Coronary artery (tissue), 2 donors: ENCODE data around the gene SERPINI2.

Experiments
- DNase-seq: peaks from one replicate; pipeline ENCODE4 v3.0.0-alpha.2; 2017; ENCODE audit warnings: low spot score
- H3K27ac ChIP-seq, 2 donors: fragments of 200-600 bp; sonication (generic); one replicate each; pipeline ENCODE4 v1.5.1; 2016 to 2019
- H3K4me3 ChIP-seq: fragments of 200-600 bp; sonication (generic); 2 replicates; pipeline ENCODE4 v1.5.1; 2016; ENCODE audit warnings: mild to moderate bottlenecking, moderate library complexity
- TF ChIP-seq, protein P1 (sequence below): fragments of 200-600 bp; sonication (generic); IDR thresholded peaks from one replicate; pipeline ENCODE4 v1.5.1; 2019; ENCODE audit warnings: antibody characterized with exemption

Gene SERPINI2

DNA sequence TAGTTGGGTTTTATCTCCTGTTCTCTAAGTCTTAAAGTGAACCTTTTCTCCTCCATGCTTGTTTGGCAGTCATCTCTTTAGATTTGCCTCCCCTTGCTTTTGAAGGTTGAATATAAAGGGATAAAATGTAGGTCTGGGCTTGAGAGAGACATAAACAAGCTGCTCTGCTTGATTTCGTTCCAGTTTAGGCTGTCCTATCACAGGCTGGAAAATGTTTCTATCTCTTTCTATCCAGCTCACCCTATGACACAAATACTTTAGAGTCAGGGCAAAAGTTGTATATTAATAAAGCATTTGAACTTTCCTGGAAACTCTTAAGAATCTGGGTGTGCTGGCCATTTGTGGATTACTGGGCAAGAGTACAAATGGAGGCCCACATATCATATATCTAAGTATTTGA is 64.2 kb downstream of the SERPINI2 start:
- TF ChIP-seq, protein P1, sequence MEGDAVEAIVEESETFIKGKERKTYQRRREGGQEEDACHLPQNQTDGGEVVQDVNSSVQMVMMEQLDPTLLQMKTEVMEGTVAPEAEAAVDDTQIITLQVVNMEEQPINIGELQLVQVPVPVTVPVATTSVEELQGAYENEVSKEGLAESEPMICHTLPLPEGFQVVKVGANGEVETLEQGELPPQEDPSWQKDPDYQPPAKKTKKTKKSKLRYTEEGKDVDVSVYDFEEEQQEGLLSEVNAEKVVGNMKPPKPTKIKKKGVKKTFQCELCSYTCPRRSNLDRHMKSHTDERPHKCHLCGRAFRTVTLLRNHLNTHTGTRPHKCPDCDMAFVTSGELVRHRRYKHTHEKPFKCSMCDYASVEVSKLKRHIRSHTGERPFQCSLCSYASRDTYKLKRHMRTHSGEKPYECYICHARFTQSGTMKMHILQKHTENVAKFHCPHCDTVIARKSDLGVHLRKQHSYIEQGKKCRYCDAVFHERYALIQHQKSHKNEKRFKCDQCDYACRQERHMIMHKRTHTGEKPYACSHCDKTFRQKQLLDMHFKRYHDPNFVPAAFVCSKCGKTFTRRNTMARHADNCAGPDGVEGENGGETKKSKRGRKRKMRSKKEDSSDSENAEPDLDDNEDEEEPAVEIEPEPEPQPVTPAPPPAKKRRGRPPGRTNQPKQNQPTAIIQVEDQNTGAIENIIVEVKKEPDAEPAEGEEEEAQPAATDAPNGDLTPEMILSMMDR, result no peak
- no peak for DNase-seq

DNA sequence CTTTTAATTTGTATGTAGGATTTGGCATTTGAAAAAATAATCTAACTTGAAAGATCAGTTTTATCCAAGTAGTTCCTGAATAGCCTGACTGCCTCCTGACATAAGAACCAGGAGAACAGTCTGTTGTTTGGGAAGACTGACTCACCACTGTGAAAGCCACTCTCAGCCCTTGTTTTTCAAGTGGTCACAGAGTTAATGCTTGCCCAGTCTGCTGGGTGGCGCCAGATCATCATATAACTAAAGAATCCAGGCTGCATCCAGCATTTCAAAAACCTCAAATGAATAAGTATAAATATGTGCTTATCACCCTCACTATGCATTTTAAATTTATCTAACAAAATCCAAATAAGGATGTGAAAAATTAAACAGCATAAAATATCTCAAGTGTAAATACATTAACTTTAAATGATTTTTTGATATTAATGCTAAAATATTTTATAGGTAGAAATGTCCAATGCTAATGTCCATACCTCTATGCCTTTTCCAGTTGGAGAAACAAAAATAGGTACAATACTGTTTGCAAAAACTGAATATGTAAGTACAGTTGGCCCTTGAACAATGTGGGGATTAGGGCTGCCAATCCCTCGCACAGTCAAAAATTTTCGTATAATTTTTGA is 66.9 kb downstream of the SERPINI2 start:
- no peak for DNase-seq
- TF ChIP-seq, protein P1, result no peak
- Histone ChIP-seq H3K4me3 (no peak overlapping the region), H3K27ac (no peak overlapping the region)

More for the DNA sequence above, 64.2 kb downstream of the SERPINI2 start:
- no peak overlapping the region for H3K27ac ChIP-seq
- H3K4me3 ChIP-seq, result no peak overlapping the region

DNA sequence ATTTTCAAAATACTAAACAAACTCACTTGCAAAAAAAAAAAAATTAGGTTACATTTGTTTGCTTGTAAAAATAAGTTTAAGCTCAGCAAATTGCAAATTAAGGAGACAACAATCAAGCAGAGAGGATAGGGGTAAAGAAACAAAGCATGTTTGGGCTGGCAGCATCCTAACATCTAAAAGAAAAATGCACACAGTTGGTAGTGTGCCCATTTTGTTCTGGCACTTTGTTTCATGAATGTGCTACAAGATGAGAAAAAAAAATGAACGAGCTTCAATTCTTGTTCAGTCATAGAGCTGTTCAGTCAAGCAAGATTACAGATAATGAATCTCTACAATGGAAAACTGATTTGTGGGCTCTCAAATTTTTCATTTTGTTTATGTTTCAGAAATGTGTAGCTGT is 76.0 kb downstream of the SERPINI2 start:
- Histone ChIP-seq H3K27ac (no peak overlapping the region), H3K4me3 (no peak overlapping the region)
- no peak for DNase-seq
- TF ChIP-seq, protein P1, result no peak

DNA sequence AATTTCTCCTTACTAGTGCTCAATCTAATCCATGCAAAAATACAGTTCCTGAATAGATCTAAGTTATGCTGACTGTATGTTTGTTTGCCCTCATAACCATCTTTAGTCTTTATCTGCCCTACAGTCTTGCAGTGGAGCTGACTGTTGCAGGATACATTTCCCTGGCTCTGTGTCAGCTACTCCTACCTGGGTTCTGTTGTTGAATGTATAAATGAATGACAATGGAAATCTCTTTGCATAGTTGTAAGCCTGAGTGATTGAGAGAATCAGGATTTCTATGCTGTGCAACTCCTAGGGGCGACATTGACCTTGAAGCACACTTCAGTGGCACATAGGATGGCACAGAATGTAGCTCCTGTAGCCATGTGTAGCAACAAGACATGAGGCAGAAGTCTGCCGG is 77.8 kb downstream of the SERPINI2 start:
- TF ChIP-seq, protein P1, result no peak
- H3K27ac ChIP-seq, result no peak overlapping the region
- DNase-seq, result no peak
- no peak overlapping the region for H3K4me3 ChIP-seq

DNA sequence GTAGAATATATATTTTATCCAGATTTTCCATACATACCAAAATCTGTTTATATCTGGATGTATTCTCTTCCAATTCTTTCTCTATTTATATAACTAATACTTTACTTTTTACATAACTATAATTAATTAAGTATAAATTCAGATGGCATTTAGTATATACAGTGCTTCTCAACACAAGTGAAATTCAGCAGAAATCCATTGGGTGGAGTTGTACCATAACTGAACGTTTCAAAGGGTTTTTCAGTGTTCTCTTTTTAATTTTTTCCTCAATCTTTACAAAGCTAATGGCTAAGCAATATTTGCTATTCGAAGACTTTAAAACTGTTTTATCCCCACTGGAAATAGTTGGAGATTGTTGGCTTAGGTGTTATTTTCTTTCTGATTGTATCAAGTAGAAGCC is 79.8 kb downstream of the SERPINI2 start:
- Histone ChIP-seq H3K27ac (no peak overlapping the region), H3K4me3 (no peak overlapping the region)
- no peak for DNase-seq
- TF ChIP-seq, protein P1, result no peak
